Gastrocnemius medialis (tissue), 4 donors: ENCODE measurements around the gene GGA2.

ENCODE experiments used
- CTCF ChIP-seq, 5 experiments: fragments of 450-650 bp in 3 of 5; fragments of 200-600 bp in 2 of 5; sonication (generic) in 2 of 5; IDR thresholded peaks in 4 of 5; conservative IDR thresholded peaks in 1 of 5; 1 replicate in 4 of 5; 2 replicates in 1 of 5; pipeline ENCODE4 v1.5.1; 2016 to 2019; ENCODE audit warnings: antibody characterized with exemption in 5 of 5, mild to moderate bottlenecking in 3 of 5, moderate library complexity in 3 of 5
- POLR2A ChIP-seq, 2 donors: fragments of 450-650 bp; IDR thresholded peaks; one replicate each; pipeline ENCODE4 v1.6.1; 2017; ENCODE audit warnings: antibody characterized with exemption in 2 of 2, mild to moderate bottlenecking in 2 of 2, moderate library complexity in 2 of 2

- TF ChIP-seq POLR2A (IDR thresholded peaks at IDR 0.05): no peak
- TF ChIP-seq CTCF (IDR thresholded peaks at IDR 0.05 in 4 of 5, conservative IDR thresholded peaks at IDR 0.05 in 1 of 5): peak; percentile 82 to 90 (median 84)
Observed at GRCh38 chr16:23434380-23434779, 75.9 kb downstream of the GGA2 start.
